Amygdala (tissue), 56 donors: Measurements from ENCODE around the gene SERHL2.

Experiments used
- DNase-seq, 56 donors: peaks; one replicate each; lab custom pipeline; 2025; lab: John Stamatoyannopoulos, UW

Gene SERHL2

DNA sequence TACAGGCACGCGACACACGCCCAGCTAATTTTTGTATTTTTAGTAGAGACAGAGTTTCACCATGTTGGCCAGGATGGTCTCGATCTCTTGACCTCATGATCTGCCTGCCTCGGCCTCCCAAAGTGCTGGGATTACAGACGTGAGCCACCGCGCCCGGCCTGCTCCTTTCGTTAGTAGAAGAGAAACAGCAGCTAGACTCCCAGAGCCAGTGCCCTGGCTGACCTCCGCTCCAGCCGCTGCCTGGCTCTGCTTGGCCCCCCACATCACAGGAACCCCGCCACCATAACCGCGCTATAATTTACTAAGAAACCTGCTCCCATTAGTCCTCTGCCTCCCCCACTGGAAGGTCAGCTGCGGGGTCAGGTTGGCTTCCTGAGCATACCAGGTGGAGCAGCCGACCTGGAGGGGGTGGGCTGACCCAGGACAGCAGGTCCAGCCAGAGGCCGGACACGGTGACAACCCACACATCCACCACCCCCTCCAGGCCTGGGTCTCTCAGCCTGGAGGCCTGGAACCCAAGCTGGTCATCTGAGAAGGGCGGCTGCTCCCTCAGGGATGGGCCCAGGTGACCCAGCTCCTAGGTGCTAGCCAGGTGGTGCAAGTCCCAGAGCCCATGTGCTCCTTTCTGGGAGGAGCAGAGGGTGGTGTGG is 68.4 kb downstream of the SERHL2 start:
- no peak for DNase-seq

GRCh38 chr22:42623301-42623751 is 69.6 kb downstream of the SERHL2 start:
- no peak for DNase-seq
